ENCODE results near the gene DDX31. TPM values are rescaled to one million over a fixed set of nuclear protein-coding genes. Genes with fewer than 3 reads are reported as not detected.

The DDX31 gene
- total RNA-seq, 1 experiment from 2014 or later: 26.2 TPM

GRCh38 chr9:132547976-132548730 is 121.6 kb downstream of the DDX31 start:
- no peak for TF ChIP-seq TCF7 (CRISPR knock-in tag; IDR thresholded peaks at IDR 0.05; ENCODE audit: low read depth)
- TF ChIP-seq ZNF512 (CRISPR knock-in tag; IDR thresholded peaks at IDR 0.05; ENCODE audit: borderline replicate concordance): no peak
- TF ChIP-seq NFE2L1 (CRISPR knock-in tag; IDR thresholded peaks at IDR 0.05): no peak
- TF ChIP-seq CREB1 (CRISPR knock-in tag; IDR thresholded peaks at IDR 0.05): no peak
- TF ChIP-seq IRF2 (CRISPR knock-in tag; IDR thresholded peaks at IDR 0.05; ENCODE audit: borderline replicate concordance, low read depth): no peak
- TF ChIP-seq ATF1 (CRISPR knock-in tag; IDR thresholded peaks at IDR 0.05): no peak
- no peak for TF ChIP-seq FOXP1 (CRISPR knock-in tag; IDR thresholded peaks at IDR 0.05; ENCODE audit: borderline replicate concordance)
- ChIA-PET CTCF (interaction anchor here (0.6 to 3.1 kb wide), 8 partner anchors 8 to 930 kb away, joined by 3 to 25 read pairs (median 6); no protein-coding TSS in a partner anchor), POLR2A (no interaction called here)
- 0 out of 2 replicates have a peak overlapping the region, but pooled peaks have one; percentile 23 for H3K27ac Mint-ChIP-seq
- no peaks in the 10 kb centered on the region for H3K27me3 Mint-ChIP-seq (ENCODE audit: low read depth)
- no peak for DNase-seq (ENCODE audit: low spot score)
- no peak overlapping the region for H3K4me3 Mint-ChIP-seq
- no peak for ATAC-seq
- no peaks in the 10 kb centered on the region for H3K36me3 Mint-ChIP-seq
- no peaks in the 10 kb centered on the region for H3K9me3 Mint-ChIP-seq
- H3K4me1 Mint-ChIP-seq: peaks cover 22% of the 10 kb centered on the region

- H3K36me3 Mint-ChIP-seq: no peaks in the 10 kb centered on the region
- H3K9me3 Mint-ChIP-seq: no peaks in the 10 kb centered on the region
- 0 out of 2 replicates have a peak overlapping the region, but pooled peaks have one; percentile 23 for H3K27ac Mint-ChIP-seq
- ChIA-PET POLR2A (no interaction called here), CTCF (interaction anchor here (0.6 to 3.1 kb wide), 44 partner anchors 8 to 1501 kb away, joined by 3 to 63 read pairs (median 5); partner anchors contain the start of genes CFAP77, DDX31, SETX and SPACA9)
- no peak for ATAC-seq
- no peak for DNase-seq (ENCODE audit: low spot score)
- TF ChIP-seq FOXK1 (CRISPR knock-in tag; IDR thresholded peaks at IDR 0.05) (no peak), CDX4 (CRISPR knock-in tag; IDR thresholded peaks at IDR 0.05; ENCODE audit: borderline replicate concordance) (no peak), NFE2L1 (CRISPR knock-in tag; IDR thresholded peaks at IDR 0.05) (no peak), TEAD1 (CRISPR knock-in tag; IDR thresholded peaks at IDR 0.05) (no peak), IRF1 (CRISPR knock-in tag; IDR thresholded peaks at IDR 0.05) (no peak), ATF1 (CRISPR knock-in tag; IDR thresholded peaks at IDR 0.05) (no peak)
- H3K27me3 Mint-ChIP-seq (ENCODE audit: low read depth): no peaks in the 10 kb centered on the region
- peaks cover 22% of the 10 kb centered on the region for H3K4me1 Mint-ChIP-seq
- no peak overlapping the region for H3K4me3 Mint-ChIP-seq
Measured at GRCh38 chr9:132547436-132547835, 122.3 kb downstream of the DDX31 start.

GRCh38 chr9:132547052-132547431 is 122.7 kb downstream of the DDX31 start:
- TF ChIP-seq ZNF423 (CRISPR knock-in tag; IDR thresholded peaks at IDR 0.05) (no peak), ZNF425 (CRISPR knock-in tag; conservative IDR thresholded peaks at IDR 0.05) (no peak), ELF4 (CRISPR knock-in tag; IDR thresholded peaks at IDR 0.05; ENCODE audit: low read depth) (no peak), E2F4 (CRISPR knock-in tag; IDR thresholded peaks at IDR 0.05; ENCODE audit: borderline replicate concordance, low read depth) (no peak), ZNF396 (CRISPR knock-in tag; IDR thresholded peaks at IDR 0.05; ENCODE audit: borderline replicate concordance) (no peak), CTCF (IDR thresholded peaks at IDR 0.05) (peak; percentile 11)
- Mint-ChIP-seq H3K4me3 (peak overlapping the region; percentile 66; the same call in 1 of the 2 replicates), H3K4me1 (peaks cover 22% of the 10 kb centered on the region), H3K9me3 (no peaks in the 10 kb centered on the region), H3K36me3 (no peaks in the 10 kb centered on the region), H3K27ac (no peak overlapping the region), H3K27me3 (ENCODE audit: low read depth) (no peaks in the 10 kb centered on the region)
- ATAC-seq: no peak
- ChIA-PET POLR2A (no interaction called here), CTCF (interaction anchor here (0.6 to 3.1 kb wide), 53 partner anchors 9 to 1500 kb away, joined by 3 to 63 read pairs (median 4); partner anchors contain the start of genes CFAP77, DDX31, SETX and SPACA9)
- DNase-seq (ENCODE audit: low spot score): no peak

Data from WTC11 (cell line).